HG02870 (cell line): ENCODE measurements around the gene PTPN7.
"Not testable (repeated sequence)": the region's sequence is repeated elsewhere in the genome, so short reads cannot be mapped to it uniquely, and the experiment has no call there.

Experiments used
- ATAC-seq: cut with Tn5 transposase; IDR thresholded peaks from one replicate; pipeline ENCODE4 v1.9.1; 2021; ENCODE audit warnings: mild to moderate bottlenecking, moderate library complexity; ENCODE audit not compliant: unreplicated experiment

The PTPN7 gene

DNA sequence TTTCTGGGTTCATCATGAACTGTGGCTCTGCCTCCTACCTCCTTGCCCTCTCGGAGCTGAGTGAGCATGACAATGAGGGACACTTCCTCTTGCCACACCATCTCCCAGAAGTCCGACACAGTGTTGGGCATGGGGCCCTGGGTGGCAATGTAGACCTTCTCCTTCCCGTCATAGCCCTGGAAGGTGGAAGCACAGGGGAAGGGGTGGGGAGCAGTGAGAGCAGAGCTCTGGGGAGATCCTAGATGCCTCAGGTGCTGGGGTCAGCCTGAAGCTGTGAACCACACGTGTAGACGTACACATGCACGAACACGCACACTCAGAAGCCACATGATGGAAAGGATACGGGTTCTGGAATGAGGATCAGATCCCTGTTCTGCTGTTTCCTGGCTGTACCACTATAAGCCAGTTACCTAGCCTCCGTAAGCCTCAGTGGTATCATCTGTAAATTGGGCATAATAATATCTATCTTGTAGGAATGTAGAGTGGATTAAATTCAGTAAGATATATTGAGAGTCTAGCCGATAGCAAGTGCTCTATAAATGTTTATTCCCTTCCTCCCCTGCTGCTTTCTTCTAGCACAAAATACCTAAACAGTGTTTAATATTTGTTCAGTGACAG, 6.1 kb downstream of the PTPN7 start:
- no peak for ATAC-seq

DNA sequence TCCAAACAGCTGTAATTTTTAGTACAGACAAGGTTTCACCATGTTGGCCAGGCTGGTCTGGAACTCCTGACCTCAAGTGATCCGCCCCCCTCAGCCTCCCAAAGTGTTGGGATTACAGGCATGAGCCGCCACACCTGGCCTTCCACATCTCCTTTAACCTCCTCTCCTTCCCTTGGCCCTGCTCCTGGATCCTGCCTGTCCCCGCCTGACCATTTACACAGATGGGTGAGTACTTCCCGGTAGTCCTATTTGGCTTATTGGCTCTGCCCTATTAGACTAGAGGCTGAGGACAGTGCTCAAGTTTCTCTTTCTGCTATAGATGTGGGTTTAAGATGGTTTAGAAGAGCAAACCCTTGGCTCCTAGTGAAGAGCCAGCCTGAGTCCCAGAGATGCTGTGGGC, 7.1 kb downstream of the PTPN7 start:
- ATAC-seq = no peak

DNA sequence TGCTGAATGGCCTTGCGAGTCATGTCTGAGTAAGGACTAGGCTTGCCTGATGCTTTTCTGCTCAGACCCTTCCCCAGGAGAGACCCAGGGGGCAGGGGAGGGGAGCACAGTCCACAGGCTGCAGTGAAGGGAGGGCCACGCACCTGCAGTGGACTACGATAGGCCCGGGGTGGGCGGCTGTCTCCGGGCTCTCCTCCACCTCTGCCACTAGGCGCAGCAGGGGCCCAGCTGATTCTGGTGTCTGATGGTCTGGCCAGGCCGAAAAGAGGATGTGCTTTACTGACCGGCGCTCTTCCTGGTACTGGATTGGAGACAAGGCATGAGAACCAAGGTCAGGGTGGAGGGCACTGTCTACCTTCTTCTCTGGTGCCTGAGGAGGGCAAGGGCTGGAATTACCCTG, 8.0 kb downstream of the PTPN7 start:
- ATAC-seq = no peak

DNA sequence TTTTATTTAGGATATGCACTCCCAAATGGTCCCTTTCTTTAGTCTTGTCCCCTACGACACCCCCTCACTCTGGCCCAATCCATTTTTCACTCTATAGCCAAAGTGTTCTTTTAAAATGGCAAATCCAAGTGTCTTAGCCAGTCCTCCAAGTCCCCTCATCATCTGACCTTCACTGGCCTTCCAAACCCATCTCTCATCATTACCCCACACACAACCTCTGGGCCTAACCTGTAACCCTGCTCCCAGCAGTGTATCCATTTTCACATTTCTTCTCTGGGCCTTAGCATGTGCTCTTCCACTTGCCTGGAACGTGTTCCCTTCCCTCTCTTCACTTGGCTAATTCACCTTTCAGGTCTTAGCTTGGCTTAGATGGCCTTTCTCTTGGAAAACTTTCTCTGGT, 9.4 kb downstream of the PTPN7 start:
- ATAC-seq = no peak

DNA sequence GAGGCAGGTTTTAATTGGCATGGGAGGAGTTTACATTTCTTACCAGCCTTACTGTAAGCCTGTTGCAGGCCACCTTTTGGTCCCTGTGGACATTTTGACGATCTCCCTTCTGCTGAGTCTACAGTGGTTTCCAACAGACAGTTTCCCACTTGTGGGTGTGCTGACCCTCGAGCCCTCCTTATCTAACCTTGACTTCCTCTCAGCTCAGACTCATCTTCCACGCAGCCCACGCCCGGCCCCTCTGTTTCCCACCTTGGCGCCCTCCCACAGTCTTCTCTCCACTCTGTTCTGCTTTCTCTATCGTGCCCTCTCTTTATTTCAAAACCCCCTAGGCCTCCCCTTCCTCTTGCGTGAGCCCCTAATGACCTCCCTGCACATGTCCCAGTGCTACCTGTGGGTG, 9.8 kb downstream of the PTPN7 start:
- ATAC-seq = no peak

DNA sequence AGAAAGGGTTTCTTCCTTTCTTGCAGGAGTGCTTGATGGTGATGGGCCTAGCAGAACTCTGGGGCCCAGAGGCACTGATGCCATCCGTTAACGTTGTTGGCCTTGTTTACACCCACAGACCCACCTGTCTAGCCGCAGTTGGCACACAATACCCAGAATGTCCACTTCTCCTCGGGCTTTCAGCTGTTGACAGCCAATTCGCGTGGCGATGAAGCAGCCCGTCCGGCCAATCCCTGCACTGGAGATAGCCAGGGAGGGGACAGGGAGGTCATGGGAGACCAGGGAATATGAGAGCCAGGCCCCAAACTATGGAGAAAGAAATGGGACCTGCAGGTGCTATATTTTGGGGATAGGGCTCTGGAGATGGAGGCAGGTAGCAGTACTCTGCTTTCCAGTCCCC, 10.2 kb downstream of the PTPN7 start:
- no peak for ATAC-seq

DNA sequence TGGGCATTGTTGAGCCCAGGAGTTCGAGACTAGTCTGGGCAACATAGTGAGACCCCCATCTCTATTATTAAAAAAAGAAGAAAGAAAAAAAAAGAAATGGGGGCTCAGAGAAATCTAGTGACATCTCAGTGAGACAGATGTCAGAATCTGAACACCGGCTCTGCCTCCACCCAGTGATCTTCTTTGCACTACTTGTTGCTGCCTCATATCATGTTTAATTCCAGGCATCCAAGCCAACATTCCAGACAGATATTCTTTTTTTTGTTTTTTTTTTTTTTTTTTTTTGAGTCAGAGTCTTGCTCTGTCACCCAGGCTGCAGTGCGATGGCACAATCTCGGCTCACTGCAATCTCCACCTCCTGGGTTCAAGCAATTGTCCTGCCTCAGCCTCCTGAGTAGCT, 10.8 kb downstream of the PTPN7 start:
- ATAC-seq = no peak

DNA sequence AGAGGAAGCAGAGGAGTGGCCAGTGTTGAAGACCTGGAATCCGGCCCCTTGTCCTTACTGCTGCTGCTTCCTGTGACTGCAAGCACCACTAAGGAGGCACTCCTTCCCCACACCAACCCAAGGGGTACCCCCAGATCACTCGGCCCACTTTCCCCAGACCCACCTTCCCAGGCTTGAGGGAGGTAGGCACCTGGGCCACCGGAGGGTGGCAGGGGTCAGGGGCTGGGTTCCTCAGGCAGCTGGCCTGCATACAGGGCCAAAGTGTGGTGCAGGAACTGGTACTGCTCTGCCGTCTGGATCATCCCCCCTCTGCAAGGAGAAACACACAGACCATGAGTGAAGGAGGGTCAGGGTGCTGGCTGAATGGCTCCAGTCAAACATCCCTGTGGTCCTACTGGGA, 12.0 kb downstream of the PTPN7 start:
- ATAC-seq = no peak

DNA sequence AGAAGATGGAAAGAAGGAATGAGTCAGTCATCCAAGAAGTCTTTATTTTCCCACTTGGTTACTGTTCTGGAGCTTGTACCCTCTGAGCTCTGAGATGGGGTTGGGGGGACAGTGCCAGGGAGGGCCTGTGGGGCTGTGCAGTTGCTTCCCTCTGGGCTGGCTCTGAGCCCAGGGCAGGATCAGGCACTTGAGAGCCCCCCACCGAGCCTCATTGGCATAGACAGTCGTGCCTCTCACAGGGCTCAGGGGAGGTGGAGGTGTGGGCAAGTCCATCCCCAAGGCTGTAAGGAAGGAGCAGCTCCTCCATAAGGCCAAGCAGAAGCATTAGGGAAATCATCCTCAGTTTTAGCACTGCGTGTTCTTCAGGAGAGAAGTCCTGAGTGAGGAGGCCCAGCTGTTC, 13.4 kb downstream of the PTPN7 start:
- no peak for ATAC-seq

DNA sequence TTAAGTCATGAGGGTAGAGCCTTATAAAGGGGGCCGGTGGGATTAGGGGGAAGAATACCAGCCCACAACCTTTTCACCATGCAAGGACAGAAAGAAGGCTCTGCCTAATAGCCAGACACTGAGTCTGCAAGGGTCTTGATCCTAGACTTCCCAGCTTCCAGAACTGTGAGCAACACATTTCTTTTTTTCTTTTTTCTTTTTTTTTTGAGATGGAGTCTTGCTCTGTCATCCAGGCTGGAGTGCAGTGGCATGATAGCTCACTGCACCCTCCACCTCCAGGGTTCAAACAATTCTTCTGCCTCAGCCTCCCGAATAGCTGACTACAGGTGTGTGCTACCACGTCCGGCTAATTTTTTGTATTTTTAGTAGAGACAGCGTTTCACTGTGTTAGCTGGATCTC, 14.1 kb downstream of the PTPN7 start:
- no peak for ATAC-seq

DNA sequence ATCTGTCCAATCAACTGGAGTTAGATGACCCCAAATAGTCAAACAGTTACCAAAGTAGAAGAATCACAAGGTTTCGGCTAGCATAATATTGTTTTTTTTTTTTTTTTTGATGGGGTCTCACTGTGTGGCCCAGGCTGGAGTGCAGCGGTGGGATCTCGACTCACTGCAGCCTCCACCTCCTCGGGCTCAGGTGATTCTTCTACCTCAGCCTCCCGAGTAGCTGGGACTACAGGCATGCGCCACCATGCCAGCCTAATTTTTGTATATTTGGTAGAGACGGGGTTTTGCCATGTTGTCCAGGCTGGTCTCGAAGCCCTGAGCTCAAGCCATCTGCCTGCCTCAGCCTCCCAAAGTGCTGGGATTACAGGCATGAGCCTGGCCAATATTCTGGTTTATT, 14.7 kb downstream of the PTPN7 start:
- ATAC-seq = not testable (repeated sequence)

DNA sequence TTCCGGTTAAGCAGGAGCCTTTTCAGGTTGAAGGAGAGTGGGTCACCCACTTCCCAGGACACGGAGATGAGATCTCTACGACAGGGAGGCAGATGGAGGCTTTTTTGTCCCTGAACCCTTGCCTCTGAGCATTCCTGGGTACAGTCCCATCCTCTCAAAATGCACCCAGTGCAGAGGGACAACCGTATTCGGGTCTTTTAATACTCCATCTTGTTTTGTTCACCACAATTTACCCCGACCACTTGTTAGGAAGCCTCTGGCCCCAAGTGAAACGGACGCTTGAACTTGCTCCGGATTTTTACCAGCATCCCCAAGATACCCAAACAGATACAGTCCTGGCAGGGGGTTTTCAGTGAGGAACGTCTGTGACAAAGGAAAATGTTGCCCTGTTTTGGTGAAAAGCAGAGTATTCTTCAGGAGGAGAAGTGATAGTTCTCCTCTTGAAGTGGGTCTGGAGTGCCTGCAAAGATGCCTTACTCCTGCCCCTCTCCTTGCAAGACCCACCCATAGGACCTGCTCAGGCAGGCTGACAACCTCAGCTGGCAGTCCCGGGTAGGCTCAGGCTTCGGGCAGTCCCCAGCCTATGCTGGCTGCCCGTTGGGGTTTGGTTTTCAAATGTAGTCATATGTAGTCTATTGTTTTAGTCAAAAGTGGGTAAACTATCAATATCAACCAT, 15.2 kb downstream of the PTPN7 start:
- no peak for ATAC-seq

DNA sequence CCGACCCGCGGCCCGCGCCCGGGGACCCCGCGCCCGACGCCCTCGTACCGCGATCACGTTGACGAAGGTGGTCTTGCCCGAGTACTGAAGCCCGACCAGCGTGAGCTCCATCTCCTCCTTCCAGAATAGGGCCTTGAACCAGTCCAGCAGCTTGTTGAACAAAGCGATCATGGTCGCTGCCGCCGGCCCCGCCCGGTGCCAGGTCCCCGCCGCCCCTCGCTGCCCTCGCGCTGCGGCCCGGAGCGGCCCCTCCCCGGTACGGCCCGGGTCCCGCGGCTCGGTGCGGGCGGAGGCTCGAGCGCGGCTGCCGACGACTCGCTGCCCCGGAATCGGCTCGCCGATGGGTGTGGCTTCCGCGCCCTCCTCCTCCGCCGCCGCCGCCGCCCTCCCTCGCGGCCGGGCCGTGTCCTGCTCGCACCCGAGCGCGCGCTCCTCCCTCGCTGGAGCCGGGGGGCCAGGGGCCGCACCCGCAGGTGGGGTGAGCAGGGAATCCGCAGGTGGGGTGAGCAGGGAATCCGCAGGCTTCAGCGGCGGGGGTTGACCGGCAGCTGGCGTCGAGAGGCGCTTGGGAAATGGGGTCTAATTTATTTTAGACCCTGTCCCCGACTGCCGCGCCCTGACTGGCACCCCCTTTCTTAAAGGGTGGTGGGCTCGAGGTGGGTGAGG, 15.9 kb downstream of the PTPN7 start, which contains the start of gene ARL8A:
TSS of gene ARL8A (minus strand) at position 336 of the 666 bp plus-strand sequence. CDS start at position 171, 165 bp downstream.
- peak; percentile 57 for ATAC-seq

DNA sequence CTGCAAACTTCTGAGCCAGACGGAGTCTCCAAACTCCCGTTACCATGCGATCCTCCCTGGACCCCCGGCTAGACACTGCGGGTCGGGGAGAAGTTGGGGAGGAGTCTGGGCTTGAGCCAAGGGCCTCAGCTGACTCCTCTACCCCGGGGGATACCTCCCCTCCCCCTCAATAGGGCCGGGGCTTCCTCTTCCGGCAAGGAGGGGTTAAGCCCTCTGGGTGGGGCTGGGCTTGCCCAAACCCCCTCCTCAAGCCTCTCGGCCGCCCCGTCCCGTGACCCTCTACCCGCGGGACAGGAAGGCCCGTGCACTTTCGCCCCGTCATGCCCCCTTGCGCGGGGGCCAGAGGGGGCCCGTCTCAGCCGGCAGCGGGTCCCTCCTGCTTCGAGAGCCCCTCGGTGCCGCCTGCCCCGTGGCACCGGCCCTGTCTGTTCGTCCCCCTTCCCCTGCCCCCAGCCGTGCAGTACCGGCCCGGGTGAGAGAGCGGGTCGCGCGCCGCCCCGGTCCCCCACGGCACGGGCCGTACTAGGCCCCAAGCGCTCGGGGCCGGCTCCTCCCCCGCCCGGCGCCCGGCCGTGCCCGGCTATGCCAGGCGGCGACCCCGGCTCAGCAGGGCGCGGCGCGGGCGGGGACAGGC, 16.5 kb downstream of the PTPN7 start:
- peak; percentile 33 for ATAC-seq

DNA sequence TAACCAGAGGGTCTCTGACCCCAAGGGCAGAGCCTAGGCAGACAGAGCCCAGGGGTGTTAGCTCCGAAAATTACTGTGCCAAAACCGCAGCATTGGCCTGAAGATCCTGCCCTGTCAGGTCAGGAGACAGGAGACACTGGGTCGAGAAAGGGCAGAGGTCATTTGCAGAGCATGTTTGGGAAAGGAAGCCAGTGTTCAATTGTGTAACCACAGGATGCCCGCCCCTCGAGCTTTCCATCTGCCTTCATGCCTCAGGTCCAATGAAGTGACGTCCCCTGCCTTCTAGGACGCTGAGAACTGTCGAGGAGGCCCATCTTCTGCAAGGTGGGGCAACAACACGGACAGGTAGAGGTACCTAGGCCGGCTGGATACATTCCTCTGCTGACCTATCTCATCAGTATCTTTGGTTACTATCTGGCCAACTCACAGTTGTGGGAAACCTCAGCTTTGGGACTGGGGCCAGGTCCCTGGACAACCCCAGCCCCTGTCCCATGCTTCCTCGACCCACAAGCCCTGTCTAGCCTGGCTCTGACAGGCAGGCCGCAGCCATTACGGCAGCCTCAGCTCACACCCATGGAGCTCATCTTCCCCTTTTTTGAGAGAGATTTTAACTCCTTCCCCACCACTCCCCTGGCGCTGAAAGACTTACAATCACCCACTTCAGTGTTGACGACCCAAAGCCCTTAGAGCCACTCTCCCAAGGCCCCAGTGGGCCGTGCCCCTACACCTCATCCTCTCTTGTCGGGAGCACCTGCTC, 17.2 kb downstream of the PTPN7 start:
- peak; percentile 19 for ATAC-seq

DNA sequence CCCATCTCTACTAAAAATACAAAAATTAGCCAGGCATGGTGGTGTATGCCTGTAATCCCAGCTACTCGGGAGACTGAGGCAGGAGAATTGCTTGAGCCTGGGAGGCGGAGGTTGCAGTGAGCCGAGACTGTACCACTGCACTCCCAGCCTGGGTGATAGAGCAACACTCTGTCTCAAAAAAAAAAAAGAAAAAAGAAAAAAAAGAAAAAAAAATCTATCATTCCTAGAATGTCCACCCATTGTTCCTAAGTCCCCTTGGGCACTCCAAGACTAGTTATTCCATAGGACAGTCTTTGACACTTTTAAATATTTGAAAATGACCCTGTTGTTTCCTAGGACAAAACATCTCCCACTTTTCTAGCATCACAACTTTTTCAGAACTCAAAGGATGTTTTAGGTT, 18.9 kb downstream of the PTPN7 start:
- ATAC-seq = not testable (repeated sequence)

DNA sequence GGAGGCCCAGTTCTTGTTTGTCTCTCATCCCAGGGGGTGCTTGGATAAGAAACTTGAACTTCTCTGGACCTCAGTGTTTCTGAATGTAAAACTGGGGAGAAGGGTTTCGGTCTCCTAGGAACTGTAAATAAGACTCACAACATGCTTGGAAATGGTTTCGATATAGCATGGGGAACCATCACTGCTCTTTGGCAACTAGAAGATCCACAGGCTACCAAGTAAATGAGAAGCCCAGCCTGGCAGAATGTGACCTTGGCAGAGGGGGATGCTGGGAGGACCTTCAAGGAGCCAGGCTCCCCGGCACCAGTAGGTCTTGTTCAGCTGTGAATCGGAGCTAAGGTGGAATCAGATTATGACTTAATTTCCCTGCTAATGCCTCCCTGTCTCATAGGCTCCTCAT, 19.6 kb downstream of the PTPN7 start:
- ATAC-seq = no peak

DNA sequence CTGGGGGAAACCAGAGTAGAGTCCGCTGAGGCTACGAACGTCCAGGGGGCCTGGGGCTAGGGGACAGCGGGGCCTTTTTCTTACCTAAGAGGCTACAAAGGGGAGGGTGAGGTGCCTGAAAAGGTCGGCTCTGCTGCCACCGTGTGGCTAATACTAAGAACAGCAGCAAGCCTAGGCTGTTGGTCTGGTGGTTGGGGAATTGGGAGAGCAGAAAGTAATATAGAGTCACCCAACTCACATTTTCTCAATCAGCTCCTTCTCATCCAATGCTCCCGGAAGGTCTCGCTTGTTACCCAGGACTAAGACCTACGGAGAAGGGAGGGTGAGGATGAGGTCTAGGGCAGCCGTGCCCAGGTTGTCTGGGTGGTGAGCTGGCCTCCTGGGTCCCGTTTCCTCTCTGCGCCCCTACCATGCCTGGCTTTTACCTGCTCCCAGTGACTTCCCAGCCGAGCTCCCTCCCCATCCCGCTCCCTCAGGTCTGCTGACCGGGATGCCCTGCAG, 25.1 kb downstream of the PTPN7 start:
- no peak for ATAC-seq

DNA sequence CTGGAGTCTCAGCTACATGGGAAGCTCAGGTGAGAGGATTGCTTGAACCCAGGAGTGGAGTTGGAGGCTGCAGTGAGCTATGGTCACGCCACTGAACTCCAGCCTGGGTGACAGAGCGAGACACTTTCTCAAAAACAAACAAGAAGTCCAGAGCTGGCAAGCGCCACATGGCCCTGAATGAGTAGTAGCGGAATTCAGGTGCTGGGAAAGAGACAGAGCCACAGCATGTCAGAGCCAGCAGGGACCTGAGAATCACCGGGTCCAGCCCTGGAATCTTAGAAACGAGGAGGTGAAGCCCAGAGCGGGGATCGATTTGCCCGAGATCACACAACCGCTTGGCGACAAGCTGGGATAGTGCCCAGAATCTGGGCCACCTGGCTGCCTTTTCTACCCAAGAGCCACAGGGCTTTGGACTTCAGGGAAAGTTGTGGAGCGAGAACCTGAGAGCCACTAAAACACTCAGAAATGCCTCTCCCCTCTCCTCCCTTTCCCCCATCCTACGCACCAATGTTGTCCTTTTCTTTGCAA, 25.7 kb downstream of the PTPN7 start:
- ATAC-seq = no peak

DNA sequence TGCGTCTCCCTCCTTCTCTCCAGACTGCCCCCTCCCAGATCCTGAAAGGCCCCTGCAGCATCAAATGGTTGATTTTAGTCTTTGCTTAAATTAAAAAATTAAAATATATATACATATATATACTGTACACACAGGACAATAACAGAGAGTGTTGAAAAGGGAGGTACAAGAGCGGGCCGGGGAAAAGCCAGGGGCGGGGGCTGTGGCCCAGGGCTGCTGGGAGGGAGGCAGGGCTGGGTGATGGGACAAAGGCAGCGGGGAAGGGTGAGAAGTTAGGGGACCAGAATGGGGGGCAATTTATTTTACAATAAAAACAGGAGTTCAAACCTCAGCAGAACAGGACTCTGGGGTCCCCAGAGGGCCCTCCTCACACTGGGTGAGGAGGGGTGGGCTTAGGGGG, 26.4 kb downstream of the PTPN7 start:
- no peak for ATAC-seq

DNA sequence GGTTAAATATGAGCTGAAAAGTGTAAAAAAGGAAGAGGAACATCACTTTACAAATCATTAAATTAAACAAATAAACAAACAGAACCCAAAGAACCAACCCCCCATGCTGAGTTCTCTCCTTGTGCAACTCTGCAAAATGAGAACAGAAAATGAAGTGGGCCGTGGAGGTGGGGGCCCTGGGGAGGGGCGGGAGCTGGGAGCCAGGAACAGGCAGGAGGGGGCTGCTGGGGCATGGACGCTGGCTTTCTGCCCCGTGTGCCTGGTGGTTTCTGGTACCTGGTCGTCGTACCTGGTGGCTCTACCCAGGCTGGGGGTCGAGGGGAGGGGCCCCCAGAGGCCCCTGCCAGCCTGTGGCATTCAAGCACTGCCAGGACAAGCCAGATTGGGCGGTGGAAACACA, 26.9 kb downstream of the PTPN7 start:
- no peak for ATAC-seq
